ENCODE measurements around the gene LRRC23. TPM values are rescaled to one million over a fixed set of nuclear protein-coding genes. Genes with fewer than 3 reads are reported as not detected.

The LRRC23 gene
- total and polyA plus RNA-seq, 9 of the 15 experiments (the other 6 are each of a cell fraction or from before 2014, with no cell fraction given): 2.2 to 7.0 (median 3.0) TPM

GRCh38 chr12:6861391-6861790 lies 43.2 kb upstream of the LRRC23 start (continued):
- no peak for TF ChIP-seq BRF2 (IDR thresholded peaks at IDR 0.05; ENCODE audit: borderline replicate concordance, insufficient read depth, insufficient read length)

- DNase-seq (ENCODE audit: extremely low read depth in 1 of 4, low spot score in 3 of 4) (no peak), ATAC-seq (no peak), FAIRE-seq (no peak)
- Histone ChIP-seq H3K9me1 (ENCODE audit: control insufficient read depth, insufficient read depth, low read length) (no peaks in the 10 kb centered on the region), H3K9ac (ENCODE audit: insufficient read depth in 1 of 2, low read depth in 2 of 2, low read length in 2 of 2) (no peak overlapping the region), H3K36me3 (ENCODE audit: control insufficient read depth, insufficient read depth, low read length) (peaks cover 72% of the 10 kb centered on the region), H3K27ac (ENCODE audit: extremely low read depth, low read depth, low read length) (no peak overlapping the region), H3K4me2 (ENCODE audit: insufficient read depth, low read length) (no peak overlapping the region), H3K27me3 (ENCODE audit: control insufficient read depth in 2 of 2, insufficient read depth in 2 of 2, low read length in 2 of 2) (no peaks in the 10 kb centered on the region), H3K9me3 (replicated peaks; ENCODE audit: control insufficient read depth, insufficient read depth, low read depth, low read length) (no peaks in the 10 kb centered on the region), H3K4me3 (no peak overlapping the region), H2AFZ (ENCODE audit: low read depth, low read length) (no peak overlapping the region), H4K20me1 (replicated peaks; ENCODE audit: control insufficient read depth, insufficient read depth, low read length) (peaks cover 1% of the 10 kb centered on the region; the same call in 1 of the 2 replicates), H3K4me1 (replicated peaks in 1 of 2; ENCODE audit: control insufficient read depth in 2 of 2, insufficient read depth in 2 of 2, low read length in 2 of 2) (peaks cover 12 to 20% of the 10 kb centered on the region in 2 experiments; a peak in 4 of 5 replicates), H3K79me2 (ENCODE audit: control insufficient read depth, insufficient read depth, low read length) (peaks cover 12% of the 10 kb centered on the region)
- TF ChIP-seq ZNF23 (CRISPR knock-in tag; IDR thresholded peaks at IDR 0.05): no peak
- TF ChIP-seq ZKSCAN3 (CRISPR knock-in tag; IDR thresholded peaks at IDR 0.05): no peak
- in situ Hi-C loops (cut with MboI): no loop called here
- WGBS (ENCODE audit: insufficient coverage, low coverage, missing lambda C conversion rate): 80% methylated on average over 7 of the region's 11 CpGs
- intact Hi-C loops (cut with micrococcal nuclease): no loop called here
- no TSS peak for BruUV-seq (replicated peaks)
- ChIA-PET POLR2A (interaction anchor here (1.4 to 11.3 kb wide), 2 partner anchors 9 kb away, joined by 3 to 174 read pairs; partner anchors contain the start of genes CDCA3 and USP5), CTCF (ENCODE audit: low intra/inter-chr PET ratio) (no interaction called here)
Measured at GRCh38 chr12:6863033-6863432, 41.6 kb upstream of the LRRC23 start.
